ENCODE results near the gene ZC3H18.

DNA sequence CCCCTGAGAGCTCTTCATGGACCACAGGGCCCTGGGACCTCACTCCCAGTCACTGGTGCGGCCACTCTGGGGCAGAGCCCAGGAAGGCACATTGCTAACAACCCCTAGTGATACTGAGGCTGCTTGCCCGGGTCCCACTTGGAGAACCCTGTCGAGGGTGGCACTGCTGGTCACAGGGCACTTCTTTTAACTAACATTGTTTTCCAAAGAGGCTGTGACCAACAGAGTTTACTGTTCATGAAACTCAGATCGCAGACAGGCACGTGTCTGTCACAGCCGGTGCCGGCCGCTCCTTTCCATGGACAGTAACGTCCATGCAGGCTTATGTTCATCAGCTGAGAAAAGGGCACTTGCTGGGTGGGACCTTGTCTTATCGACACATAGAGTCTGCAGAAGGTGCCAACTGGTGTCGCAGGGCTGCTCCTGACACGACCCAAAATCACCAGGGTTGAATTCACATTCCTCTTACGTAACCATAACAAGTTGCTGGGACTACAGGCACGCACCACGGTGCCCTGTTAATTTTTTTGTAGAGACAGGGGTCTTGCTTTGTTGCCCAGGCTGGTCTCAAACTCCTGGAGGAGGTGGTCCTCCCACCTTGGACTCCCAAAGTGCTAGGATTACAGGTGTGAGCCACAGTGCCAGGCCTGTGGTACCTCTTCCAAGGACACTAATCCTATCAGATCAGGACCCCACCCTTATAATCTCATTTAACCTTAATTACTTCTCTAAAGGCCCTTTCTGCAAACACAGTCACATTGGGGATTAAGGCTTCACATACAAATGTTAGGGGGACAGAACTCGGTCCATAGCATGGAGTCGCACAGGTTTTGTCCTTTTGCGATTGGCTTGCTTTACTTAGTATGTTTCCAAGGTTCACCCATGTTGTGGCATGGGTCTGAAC is 1.2 kb upstream of the ZC3H18 start:
- no peak for TF ChIP-seq CTCF (IDR thresholded peaks at IDR 0.05)
- TF ChIP-seq POLR2A (IDR thresholded peaks at IDR 0.05) = no peak

All from right lobe of liver (tissue), 4 donors.